Progenitor cell of endocrine pancreas (in vitro differentiated cells): ENCODE results near the gene SERTAD1. TPM values are rescaled to one million over a fixed set of nuclear protein-coding genes. Genes with fewer than 3 reads are reported as not detected.
A peak's percentile ranks its signal among the peaks of the same experiment; 100 is the strongest.

Experiments used
- DNase-seq: peaks from one replicate; pipeline ENCODE4 v3.0.0; 2021; ENCODE audit warnings: low spot score; ENCODE audit not compliant: unreplicated experiment
- H3K27ac Mint-ChIP-seq: 2 replicates; pipeline ENCODE4 v1.8.0; 2021; ENCODE audit warnings: mild to moderate bottlenecking, moderate library complexity, mixed read lengths
- H3K27me3 Mint-ChIP-seq: 2 replicates; pipeline ENCODE4 v1.8.0; 2021; ENCODE audit warnings: mixed read lengths
- H3K36me3 Mint-ChIP-seq: 2 replicates; pipeline ENCODE4 v1.8.0; 2022; ENCODE audit warnings: mixed read lengths; ENCODE audit not compliant: insufficient read depth
- H3K4me1 Mint-ChIP-seq: 2 replicates; pipeline ENCODE4 v1.8.0; 2021; ENCODE audit warnings: low read depth, mixed read lengths
- H3K4me3 Mint-ChIP-seq: 2 replicates; pipeline ENCODE4 v1.8.0; 2021; ENCODE audit warnings: low read depth, mild to moderate bottlenecking, moderate library complexity, mixed read lengths
- H3K9me3 Mint-ChIP-seq: 2 replicates; pipeline ENCODE4 v1.8.0; 2021; ENCODE audit warnings: low read depth, mixed read lengths
- total RNA-seq: library from RNA; stranded (reverse); gene quantifications from 2 replicates; pipeline ENCODE4 v1.2.1, GENCODE V29; 2021
- TF ChIP-seq, protein P1 (sequence below): fragments of 200-600 bp; sonication (generic); IDR thresholded peaks from one replicate; pipeline ENCODE4 v1.5.0; 2021; ENCODE audit warnings: antibody characterized with exemption, mild to moderate bottlenecking; ENCODE audit not compliant: unreplicated experiment

The SERTAD1 gene
- total RNA-seq, 1 donor from 2014 or later, result 4.4 TPM

DNA sequence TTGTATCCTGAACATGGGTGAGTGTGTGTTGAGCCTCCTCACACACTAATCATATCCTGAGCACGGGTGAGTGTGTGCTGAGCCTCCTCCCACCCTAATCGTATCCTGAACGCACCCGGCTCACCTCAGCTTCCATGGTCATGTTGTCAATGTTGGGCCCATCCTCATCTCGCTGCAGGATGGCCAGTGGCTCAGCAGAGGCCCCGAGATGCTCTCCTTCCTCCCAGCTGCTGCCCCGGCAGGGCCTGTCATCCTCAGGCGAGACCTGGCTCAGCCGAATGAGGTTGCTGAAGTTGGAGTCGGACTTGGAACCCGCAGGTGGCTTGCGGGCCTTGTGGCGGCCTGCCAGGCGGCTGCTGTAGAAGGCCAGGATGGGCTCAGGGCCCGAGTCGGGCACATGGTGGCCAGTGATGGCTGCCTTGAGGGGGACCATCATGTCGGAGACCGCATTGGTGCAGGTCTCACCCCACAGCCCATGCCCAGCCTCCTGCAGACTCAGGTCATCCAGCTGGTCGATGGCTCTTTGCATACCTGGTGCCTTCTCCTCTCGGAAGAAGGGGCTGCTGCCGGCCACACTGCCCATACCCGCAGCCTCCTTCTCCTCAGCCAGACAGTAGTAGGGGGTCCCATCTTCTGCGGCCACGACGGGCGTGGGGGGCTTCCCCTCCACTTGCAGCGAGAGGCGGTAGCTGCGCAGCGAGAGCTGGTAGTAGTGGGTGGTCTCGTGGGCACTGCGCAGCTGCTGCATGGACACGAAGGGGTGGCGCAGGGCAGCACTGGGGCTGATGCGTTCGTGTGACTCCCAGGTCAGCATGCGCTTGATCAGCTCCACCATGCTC is 45.4 kb downstream of the SERTAD1 start:
- no peak for DNase-seq
- TF ChIP-seq, protein P1, sequence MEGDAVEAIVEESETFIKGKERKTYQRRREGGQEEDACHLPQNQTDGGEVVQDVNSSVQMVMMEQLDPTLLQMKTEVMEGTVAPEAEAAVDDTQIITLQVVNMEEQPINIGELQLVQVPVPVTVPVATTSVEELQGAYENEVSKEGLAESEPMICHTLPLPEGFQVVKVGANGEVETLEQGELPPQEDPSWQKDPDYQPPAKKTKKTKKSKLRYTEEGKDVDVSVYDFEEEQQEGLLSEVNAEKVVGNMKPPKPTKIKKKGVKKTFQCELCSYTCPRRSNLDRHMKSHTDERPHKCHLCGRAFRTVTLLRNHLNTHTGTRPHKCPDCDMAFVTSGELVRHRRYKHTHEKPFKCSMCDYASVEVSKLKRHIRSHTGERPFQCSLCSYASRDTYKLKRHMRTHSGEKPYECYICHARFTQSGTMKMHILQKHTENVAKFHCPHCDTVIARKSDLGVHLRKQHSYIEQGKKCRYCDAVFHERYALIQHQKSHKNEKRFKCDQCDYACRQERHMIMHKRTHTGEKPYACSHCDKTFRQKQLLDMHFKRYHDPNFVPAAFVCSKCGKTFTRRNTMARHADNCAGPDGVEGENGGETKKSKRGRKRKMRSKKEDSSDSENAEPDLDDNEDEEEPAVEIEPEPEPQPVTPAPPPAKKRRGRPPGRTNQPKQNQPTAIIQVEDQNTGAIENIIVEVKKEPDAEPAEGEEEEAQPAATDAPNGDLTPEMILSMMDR, result no peak
- no peak overlapping the region for H3K27ac Mint-ChIP-seq
- no peaks in the 10 kb centered on the region for H3K4me1 Mint-ChIP-seq
- H3K4me3 Mint-ChIP-seq, result no peak overlapping the region
- peaks cover 6% of the 10 kb centered on the region for H3K36me3 Mint-ChIP-seq
- H3K9me3 Mint-ChIP-seq, result no peaks in the 10 kb centered on the region
- no peaks in the 10 kb centered on the region for H3K27me3 Mint-ChIP-seq

DNA sequence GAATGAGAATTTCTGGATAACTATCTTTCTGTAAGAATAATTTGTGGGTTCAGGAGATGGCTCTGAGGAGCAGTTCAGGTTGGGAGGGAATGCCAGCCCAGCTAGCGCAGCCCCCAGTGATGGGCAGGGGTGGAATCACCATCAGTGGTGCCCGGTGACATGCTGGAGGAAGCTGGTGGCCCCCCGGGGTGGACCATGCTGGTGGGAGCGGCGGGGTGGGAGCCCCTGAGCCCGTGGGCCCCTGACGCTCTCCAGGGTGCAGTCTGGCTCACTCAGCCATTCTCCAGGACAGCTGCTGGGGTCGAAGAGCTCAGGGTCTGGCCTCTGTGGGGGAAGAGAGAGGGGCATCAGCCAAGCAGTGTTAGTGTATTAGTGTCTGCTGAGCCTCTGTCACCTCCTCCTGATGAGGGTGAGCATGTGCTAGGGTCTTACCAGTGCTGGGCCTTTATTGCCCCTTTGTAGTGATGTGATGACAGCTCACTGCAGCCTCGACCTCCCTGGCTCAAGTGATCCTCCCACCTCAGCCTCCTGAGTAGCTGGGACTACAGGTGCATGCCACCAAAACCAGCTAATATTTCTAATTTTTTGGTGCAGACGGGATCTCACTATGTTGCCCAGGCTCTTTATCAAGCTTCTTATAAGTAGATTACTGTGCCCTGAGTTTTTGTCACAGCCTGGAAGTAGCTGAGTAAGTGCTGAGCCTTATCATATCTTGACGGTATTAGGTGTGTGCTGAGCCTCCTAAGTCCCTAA is 46.2 kb downstream of the SERTAD1 start:
- Mint-ChIP-seq H3K4me3 (no peak overlapping the region), H3K9me3 (no peaks in the 10 kb centered on the region), H3K36me3 (peaks cover 9% of the 10 kb centered on the region), H3K27ac (peak overlapping the region; percentile 74), H3K4me1 (no peaks in the 10 kb centered on the region), H3K27me3 (no peaks in the 10 kb centered on the region)
- DNase-seq, result no peak
- TF ChIP-seq, protein P1, result no peak

DNA sequence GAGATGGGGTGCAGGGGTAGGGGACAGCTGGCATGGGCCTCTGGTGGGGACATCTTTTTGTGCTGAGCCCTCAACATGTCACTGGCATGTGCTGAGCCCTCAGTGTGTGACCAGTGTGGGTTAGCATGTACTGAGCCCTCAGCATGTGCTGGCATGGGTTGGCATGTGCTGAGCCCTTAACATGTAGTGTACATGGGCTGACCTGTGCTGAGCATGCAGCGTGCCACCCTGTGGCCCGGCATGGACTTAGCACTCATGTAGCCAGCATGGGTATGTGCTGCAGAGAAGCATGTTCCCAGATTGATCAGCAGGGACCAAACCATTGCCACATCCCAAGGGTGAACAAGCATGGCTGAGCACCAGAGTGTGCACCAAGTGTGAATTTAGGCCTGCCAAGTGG is 47.3 kb downstream of the SERTAD1 start:
- Mint-ChIP-seq H3K4me1 (no peaks in the 10 kb centered on the region), H3K27me3 (no peaks in the 10 kb centered on the region), H3K36me3 (peaks cover 13% of the 10 kb centered on the region), H3K9me3 (no peaks in the 10 kb centered on the region), H3K4me3 (no peak overlapping the region), H3K27ac (no peak overlapping the region)
- TF ChIP-seq, protein P1, result no peak
- no peak for DNase-seq

DNA sequence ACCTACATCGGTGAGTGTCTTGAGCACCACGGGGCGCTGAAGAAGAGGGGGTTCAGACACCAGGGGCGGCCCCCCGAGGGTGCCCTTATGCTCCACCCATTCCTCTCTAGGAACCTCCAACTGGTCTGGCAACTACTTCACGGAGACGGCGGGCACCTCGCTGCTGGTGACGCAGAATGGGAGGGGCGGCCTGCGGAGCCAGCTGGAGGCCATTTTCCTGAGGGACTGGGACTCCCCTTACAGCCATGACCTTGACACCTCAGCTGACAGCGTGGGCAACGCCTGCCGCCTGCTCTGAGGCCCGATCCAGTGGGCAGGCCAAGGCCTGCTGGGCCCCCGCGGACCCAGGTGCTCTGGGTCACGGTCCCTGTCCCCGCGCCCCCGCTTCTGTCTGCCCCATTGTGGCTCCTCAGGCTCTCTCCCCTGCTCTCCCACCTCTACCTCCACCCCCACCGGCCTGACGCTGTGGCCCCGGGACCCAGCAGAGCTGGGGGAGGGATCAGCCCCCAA is 47.9 kb downstream of the SERTAD1 start:
- H3K9me3 Mint-ChIP-seq, result no peaks in the 10 kb centered on the region
- no peak overlapping the region for H3K4me3 Mint-ChIP-seq
- TF ChIP-seq, protein P1, result no peak
- H3K27me3 Mint-ChIP-seq, result no peaks in the 10 kb centered on the region
- H3K4me1 Mint-ChIP-seq, result no peaks in the 10 kb centered on the region
- peaks cover 13% of the 10 kb centered on the region for H3K36me3 Mint-ChIP-seq
- no peak overlapping the region for H3K27ac Mint-ChIP-seq
- no peak for DNase-seq

DNA sequence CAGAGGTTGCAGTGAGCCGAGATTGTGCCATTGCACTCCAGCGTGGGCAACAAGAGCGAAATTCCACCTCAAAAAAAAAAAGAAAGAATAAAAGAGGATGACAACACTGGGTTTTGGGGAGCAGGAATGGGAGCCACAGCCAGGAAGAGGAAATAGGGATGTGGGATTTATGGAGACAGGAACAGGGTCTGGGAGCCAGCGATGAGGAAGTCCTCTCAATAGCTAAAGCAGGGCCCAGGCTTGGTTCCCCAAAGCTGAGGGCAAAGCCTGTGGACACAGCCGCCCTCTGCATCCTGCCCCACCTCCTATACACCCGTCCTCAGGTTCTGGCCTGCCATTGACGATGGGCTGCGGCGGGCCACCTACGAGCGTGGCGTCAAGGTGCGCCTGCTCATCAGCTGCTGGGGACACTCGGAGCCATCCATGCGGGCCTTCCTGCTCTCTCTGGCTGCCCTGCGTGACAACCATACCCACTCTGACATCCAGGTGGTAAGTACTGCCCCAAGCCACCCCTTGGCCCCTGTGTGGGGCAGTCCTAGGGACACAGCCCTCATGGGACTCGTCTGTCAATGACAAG is 49.4 kb downstream of the SERTAD1 start:
- peaks cover 13% of the 10 kb centered on the region for H3K36me3 Mint-ChIP-seq

More for the DNA sequence above, 49.4 kb downstream of the SERTAD1 start:
- Mint-ChIP-seq H3K27me3 (no peaks in the 10 kb centered on the region), H3K4me3 (no peak overlapping the region), H3K4me1 (no peaks in the 10 kb centered on the region), H3K27ac (no peak overlapping the region), H3K9me3 (no peaks in the 10 kb centered on the region)
- DNase-seq, result no peak
- TF ChIP-seq, protein P1, result no peak
